PC-3 (cell line): ENCODE measurements around the gene PPIC. TPM values are rescaled to one million over a fixed set of nuclear protein-coding genes. Genes with fewer than 3 reads are reported as not detected.

ENCODE experiments used
- ATAC-seq: fragments of 200-7000 bp; cut with Tn5 transposase; 2 replicates; pipeline ENCODE4 v1.9.1; 2020; ENCODE audit warnings: mild to moderate bottlenecking, moderate library complexity
- BruUV-seq: library from RNA; stranded (reverse); fragments of 400-500 nt; replicated peaks from 2 replicates; lab custom pipeline; 2021; lab: Mats Ljungman, UMichigan
- CTCF ChIA-PET: fragments of 300-600 bp; sonication (Branson Sonifier 250); formaldehyde crosslinking; loops from one replicate; lab custom pipeline; 2022; ENCODE audit warnings: antibody characterized with exemption; lab: Charles Lee
- POLR2A ChIA-PET: fragments of 300-600 bp; sonication (Branson Sonifier 250); formaldehyde crosslinking; loops from one replicate; lab custom pipeline; 2022; ENCODE audit warnings: antibody characterized with exemption; ENCODE audit not compliant: unreplicated experiment; lab: Charles Lee
- DNase-seq: peaks from one replicate; pipeline ENCODE4 v3.0.0-alpha.2; 2015
- H2AFZ ChIP-seq: fragments of 300-600 bp; sonication (generic); 2 replicates; pipeline ENCODE4 v1.6.0; 2016; ENCODE audit warnings: antibody characterized with exemption, low read length
- H3F3A ChIP-seq: fragments of 300-600 bp; sonication (generic); one replicate; pipeline ENCODE4 v1.6.0; 2017; ENCODE audit warnings: antibody characterized with exemption, low read length, control low read depth, mild to moderate bottlenecking; ENCODE audit not compliant: unreplicated experiment
- H3K27ac ChIP-seq: fragments of 300-600 bp; sonication (generic); 2 replicates; pipeline ENCODE4 v1.5.1; 2016; ENCODE audit warnings: mild to moderate bottlenecking, low read length
- H3K27me3 ChIP-seq: fragments of 300-600 bp; sonication (generic); 2 replicates; pipeline ENCODE4 v1.6.1; 2016; ENCODE audit warnings: low read length, mixed read lengths
- H3K36me3 ChIP-seq: fragments of 300-600 bp; sonication (generic); 2 replicates; pipeline ENCODE4 v1.6.1; 2016; ENCODE audit warnings: low read depth, mixed run types, low read length, mixed read lengths
- H3K4me1 ChIP-seq: fragments of 300-600 bp; sonication (generic); 2 replicates; pipeline ENCODE4 v1.5.1; 2016; ENCODE audit warnings: low read length; ENCODE audit not compliant: insufficient read depth
- H3K4me2 ChIP-seq: fragments of 300-600 bp; sonication (generic); 2 replicates; pipeline ENCODE4 v1.6.0; 2016; ENCODE audit warnings: low read length
- H3K4me3 ChIP-seq: fragments of 300-600 bp; sonication (generic); 2 replicates; pipeline ENCODE4 v1.5.1; 2016; ENCODE audit warnings: mild to moderate bottlenecking, low read length, mixed read lengths
- H3K79me2 ChIP-seq: fragments of 300-600 bp; sonication (generic); 2 replicates; pipeline ENCODE4 v1.6.1; 2017; ENCODE audit warnings: low read length, mixed read lengths
- H3K9ac ChIP-seq: fragments of 300-600 bp; sonication (generic); 2 replicates; pipeline ENCODE4 v1.6.0; 2016; ENCODE audit warnings: mild to moderate bottlenecking, low read length
- H3K9me2 ChIP-seq: fragments of 300-600 bp; sonication (generic); replicated peaks from 2 replicates; pipeline ENCODE4 v1.6.1; 2016; ENCODE audit warnings: mixed run types, low read length, mixed read lengths
- H3K9me3 ChIP-seq: fragments of 300-600 bp; sonication (generic); 2 replicates; pipeline ENCODE4 v1.6.1; 2016; ENCODE audit warnings: low read length, mixed read lengths
- H4K20me1 ChIP-seq: fragments of 300-600 bp; sonication (generic); 2 replicates; pipeline ENCODE4 v1.6.1; 2016; ENCODE audit warnings: low read length, mixed read lengths
- CTCF ChIP-seq: fragments of 300-600 bp; sonication (generic); conservative IDR thresholded peaks from 2 replicates; pipeline ENCODE4 v1.5.1; 2017; ENCODE audit warnings: antibody characterized with exemption, low read depth, mild to moderate bottlenecking, low read length
- EZH2 ChIP-seq: fragments of 300-600 bp; sonication (generic); IDR thresholded peaks from one replicate; pipeline ENCODE4 v1.6.1; 2017; ENCODE audit warnings: antibody characterized with exemption, mild to moderate bottlenecking, low read length; ENCODE audit not compliant: unreplicated experiment
- EZH2phosphoT487 ChIP-seq: fragments of 300-600 bp; sonication (generic); IDR thresholded peaks from 2 replicates; pipeline ENCODE4 v1.6.1; 2018; ENCODE audit warnings: mild to moderate bottlenecking, antibody characterized with exemption, low read length, borderline replicate concordance
- intact Hi-C: fragments of 100-400 bp; cut with micrococcal nuclease; formaldehyde crosslinking; loops from 2 replicates; pipeline ENCODE4 v1.9.0; 2023
- total RNA-seq: library from RNA; depleted of rRNA; stranded (reverse); fragments of >200 nt; gene quantifications from 2 replicates; pipeline ENCODE4 v1.2.3, GENCODE V29; 2014

PPIC gene
- total RNA-seq, 1 experiment from 2014 or later = 14.6 TPM

DNA sequence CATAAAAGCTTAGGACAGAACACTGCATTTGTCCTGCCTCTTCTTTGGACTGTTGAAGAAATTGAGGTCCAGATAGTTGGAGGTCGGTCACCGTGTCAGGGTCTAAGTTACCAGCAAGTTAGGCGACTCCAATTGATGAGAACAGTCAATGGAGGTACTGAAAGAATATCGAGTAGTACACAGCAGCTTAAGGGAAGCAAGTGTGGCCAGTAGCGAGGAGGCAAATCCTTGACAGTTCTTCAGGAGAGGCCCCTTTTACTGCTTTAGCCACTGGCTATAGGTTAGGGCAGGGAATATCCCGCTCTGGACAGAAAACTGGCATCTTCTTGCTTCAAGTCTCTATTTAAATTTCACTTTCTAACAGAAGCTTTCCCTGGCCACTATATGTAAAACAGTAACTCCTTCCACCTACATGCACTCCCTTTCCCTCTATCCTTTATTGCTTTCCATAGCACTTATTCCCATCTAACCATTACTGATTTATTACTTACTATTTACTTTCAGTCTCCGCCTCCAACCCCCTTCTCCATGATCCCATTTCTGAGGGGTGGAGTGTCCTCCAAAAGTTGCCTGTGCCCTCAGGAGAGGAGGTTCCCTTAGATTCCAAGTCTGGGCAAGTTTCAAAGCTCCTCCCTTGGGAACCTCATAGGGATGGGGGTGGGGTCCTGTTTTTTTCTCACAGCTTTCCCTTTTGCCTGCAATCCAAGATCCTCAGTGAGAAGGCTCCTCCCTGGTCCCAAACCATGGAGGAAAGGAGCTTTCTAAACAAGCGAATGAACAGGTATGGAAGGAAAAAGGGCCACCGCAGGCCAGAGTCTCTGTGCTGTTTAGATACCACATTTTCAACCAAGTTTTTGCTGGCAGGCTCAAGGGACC is 48.4 kb upstream of the PPIC start:
- Histone ChIP-seq H2AFZ (no peak overlapping the region), H3K79me2 (no peaks in the 10 kb centered on the region), H3K4me1 (no peaks in the 10 kb centered on the region), H3K9me2 (no peaks in the 10 kb centered on the region), H3K27ac (no peak overlapping the region), H3F3A (no peaks in the 10 kb centered on the region), H3K27me3 (peaks cover 70% of the 10 kb centered on the region), H4K20me1 (no peaks in the 10 kb centered on the region), H3K36me3 (no peaks in the 10 kb centered on the region), H3K4me3 (no peak overlapping the region), H3K4me2 (no peak overlapping the region), H3K9ac (no peak overlapping the region), H3K9me3 (no peaks in the 10 kb centered on the region)
- ATAC-seq (no peak), DNase-seq (no peak)
- ChIA-PET CTCF (no interaction called here), POLR2A (no interaction called here)
- BruUV-seq = no TSS peak
- no peak for TF ChIP-seq EZH2phosphoT487
- no peak for TF ChIP-seq CTCF
- TF ChIP-seq EZH2 = no peak
- intact Hi-C loops = no loop called here

- H4K20me1 ChIP-seq = no peaks in the 10 kb centered on the region
- H3F3A ChIP-seq = no peaks in the 10 kb centered on the region
- CTCF ChIA-PET = no interaction called here
- no peak overlapping the region for H3K4me3 ChIP-seq
- no peaks in the 10 kb centered on the region for H3K36me3 ChIP-seq
- no peaks in the 10 kb centered on the region for H3K9me2 ChIP-seq
- POLR2A ChIA-PET = interaction anchor here (0.5 kb wide), 1 partner anchor 20 kb away, joined by 5 read pairs; no protein-coding TSS in a partner anchor
- BruUV-seq = no TSS peak
- DNase-seq (no peak), ATAC-seq (no peak)
- no peak overlapping the region for H3K4me2 ChIP-seq
- H3K9ac ChIP-seq = no peak overlapping the region
- TF ChIP-seq EZH2phosphoT487 = no peak
- no peak for TF ChIP-seq EZH2
- no peak for TF ChIP-seq CTCF
- no peaks in the 10 kb centered on the region for H3K9me3 ChIP-seq
- H3K27ac ChIP-seq = no peak overlapping the region
- no peaks in the 10 kb centered on the region for H3K79me2 ChIP-seq
- intact Hi-C loops = no loop called here
- H2AFZ ChIP-seq = no peak overlapping the region
- peaks cover 54% of the 10 kb centered on the region for H3K27me3 ChIP-seq
- H3K4me1 ChIP-seq = no peaks in the 10 kb centered on the region
These were observed 46.8 kb upstream of the PPIC start for GRCh38 chr5:123083298-123083697.

- H3K27me3 ChIP-seq = peaks cover 35% of the 10 kb centered on the region
- no peak overlapping the region for H3K4me3 ChIP-seq
- DNase-seq (peak; percentile 7), ATAC-seq (peak; percentile 24; the same call in 1 of the 2 replicates)
- CTCF ChIA-PET = no interaction called here
- no peaks in the 10 kb centered on the region for H3F3A ChIP-seq
- no peaks in the 10 kb centered on the region for H3K9me3 ChIP-seq
- H3K9me2 ChIP-seq = no peaks in the 10 kb centered on the region
- no peaks in the 10 kb centered on the region for H3K4me1 ChIP-seq
- TF ChIP-seq CTCF (no peak), EZH2 (no peak), EZH2phosphoT487 (no peak)
- no peaks in the 10 kb centered on the region for H3K36me3 ChIP-seq
- intact Hi-C loops = no loop called here
- H3K27ac ChIP-seq = no peak overlapping the region
- BruUV-seq = no TSS peak
- H3K9ac ChIP-seq = no peak overlapping the region
- H3K4me2 ChIP-seq = no peak overlapping the region
- no peaks in the 10 kb centered on the region for H4K20me1 ChIP-seq
- H3K79me2 ChIP-seq = no peaks in the 10 kb centered on the region
- H2AFZ ChIP-seq = no peak overlapping the region
- POLR2A ChIA-PET = no interaction called here
These were observed 43.7 kb upstream of the PPIC start for GRCh38 chr5:123080215-123080614.
